IPS-18c (cell line): Measurements from ENCODE around the gene LAMB1.

Experiments used
- H3K4me3 ChIP-seq: 2 replicates; pipeline ENCODE4 v1.7.0; 2013; ENCODE audit warnings: low read depth, mild to moderate bottlenecking, low read length, moderate library complexity; ENCODE audit not compliant: insufficient read depth
- H3K9me3 ChIP-seq: one replicate; pipeline ENCODE4 v1.6.1; 2013; ENCODE audit warnings: mild to moderate bottlenecking, low read length, moderate library complexity; ENCODE audit not compliant: control insufficient read depth, insufficient read depth

The LAMB1 gene

DNA sequence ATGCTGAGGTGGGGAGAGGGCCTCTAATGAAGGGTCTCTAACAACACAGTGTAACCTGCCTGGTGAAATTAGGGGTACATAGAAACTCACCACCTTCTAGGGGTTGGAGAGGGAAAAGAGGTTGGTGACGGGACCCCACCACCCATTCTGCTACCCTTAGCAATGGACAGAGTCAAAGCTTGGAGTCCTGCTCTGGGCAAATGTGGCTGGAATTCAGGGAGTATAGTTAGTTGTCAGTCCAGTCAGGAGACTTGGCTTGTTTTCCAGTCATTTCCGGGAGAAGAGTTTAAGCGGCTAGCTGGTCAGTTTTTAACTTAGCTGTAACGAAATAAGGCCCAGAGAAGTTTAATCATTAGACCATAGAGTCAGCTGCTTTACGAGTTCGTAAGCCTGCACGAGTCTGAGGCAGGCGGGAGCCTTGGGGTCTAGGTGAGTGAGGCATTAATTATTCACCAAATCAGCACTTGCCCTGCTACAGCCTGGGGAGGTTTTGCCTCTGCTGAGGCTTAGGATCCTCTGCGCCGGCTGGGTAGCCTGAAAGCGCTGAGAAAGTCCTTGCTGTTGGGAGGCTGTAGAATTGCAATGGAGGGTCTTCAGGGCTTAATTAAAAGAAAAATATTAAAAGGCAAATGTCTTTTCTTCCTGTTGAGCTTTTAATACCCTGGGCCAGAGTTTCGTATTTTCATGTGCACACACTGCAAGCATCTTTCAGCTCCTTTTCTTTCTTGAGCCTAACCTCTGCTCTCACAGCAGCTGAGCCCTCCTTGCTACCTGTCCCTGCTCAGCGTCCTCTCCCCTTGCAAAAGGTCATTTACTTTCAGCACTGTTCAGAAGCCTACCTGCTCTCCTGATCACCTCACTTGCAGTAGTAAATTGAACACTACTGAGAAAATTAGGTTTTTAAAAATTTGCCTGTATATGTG lies 1.5 kb upstream of the LAMB1 start:
- Histone ChIP-seq H3K9me3 (peaks cover 2% of the 10 kb centered on the region), H3K4me3 (peak overlapping the region; percentile 28; the same call in 1 of the 2 replicates)

GRCh38 chr7:108003599-108003935 lies 606 bp upstream of the LAMB1 start:
- peak overlapping the region; percentile 81 for H3K4me3 ChIP-seq

DNA sequence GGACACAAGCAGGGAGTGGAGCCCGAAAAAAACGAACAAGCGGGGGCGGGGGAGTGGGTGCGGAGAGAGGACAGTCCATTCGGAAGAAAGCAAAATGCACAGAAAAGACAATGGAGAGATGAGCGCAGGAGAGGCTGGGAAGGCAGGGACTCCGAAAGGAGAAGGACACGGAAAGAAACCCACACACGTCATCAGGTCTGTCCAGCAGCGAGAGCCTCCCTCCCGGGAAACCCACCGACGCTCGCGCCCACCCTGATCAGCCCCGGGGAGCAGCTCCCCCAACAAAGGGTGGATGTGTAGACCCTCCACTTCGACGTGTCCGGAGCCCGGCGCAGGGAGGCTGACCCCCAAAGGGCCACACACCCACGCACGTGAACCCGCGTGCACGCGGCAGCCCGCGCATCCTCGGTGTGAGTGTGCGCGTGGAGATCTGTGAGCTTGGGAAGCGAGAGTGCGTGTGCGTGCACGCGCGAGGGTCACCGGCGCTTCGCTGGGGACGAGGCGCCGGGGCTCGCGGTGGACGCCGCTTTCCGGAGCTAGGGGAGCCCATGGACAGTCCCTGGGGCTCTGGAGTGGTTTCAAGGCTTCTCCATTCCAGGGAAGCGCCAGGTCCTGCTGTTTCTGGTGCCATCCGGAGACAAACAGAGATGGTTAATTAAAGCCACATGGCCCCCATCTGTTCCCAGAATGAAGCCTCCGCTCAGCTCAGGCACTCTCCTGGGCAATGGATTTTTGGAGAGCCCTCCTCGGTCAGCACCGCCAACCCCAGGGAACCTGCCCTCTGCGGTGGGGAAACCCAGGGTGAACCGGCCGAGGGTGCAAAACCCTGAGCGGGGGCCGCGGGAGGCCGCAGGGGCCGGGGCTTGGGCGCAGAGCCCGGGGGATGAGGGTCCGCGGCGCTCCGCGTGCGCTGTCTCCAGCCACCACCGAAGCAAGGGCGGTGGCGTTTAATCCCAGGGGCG lies 916 bp downstream of the LAMB1 start:
- Histone ChIP-seq H3K9me3 (peaks cover 2% of the 10 kb centered on the region), H3K4me3 (peak overlapping the region; percentile 81)

More at GRCh38 chr7:108003599-108003935, 606 bp upstream of the LAMB1 start:
- H3K9me3 ChIP-seq, result peaks cover 2% of the 10 kb centered on the region

- peaks cover 2% of the 10 kb centered on the region for H3K9me3 ChIP-seq
- peak overlapping the region; percentile 81 for H3K4me3 ChIP-seq
Observed at GRCh38 chr7:108000875-108001763, 1.8 kb downstream of the LAMB1 start.

GRCh38 chr7:107999779-108000560 lies 3.0 kb downstream of the LAMB1 start:
- Histone ChIP-seq H3K9me3 (peaks cover 2% of the 10 kb centered on the region), H3K4me3 (no peak overlapping the region)

DNA sequence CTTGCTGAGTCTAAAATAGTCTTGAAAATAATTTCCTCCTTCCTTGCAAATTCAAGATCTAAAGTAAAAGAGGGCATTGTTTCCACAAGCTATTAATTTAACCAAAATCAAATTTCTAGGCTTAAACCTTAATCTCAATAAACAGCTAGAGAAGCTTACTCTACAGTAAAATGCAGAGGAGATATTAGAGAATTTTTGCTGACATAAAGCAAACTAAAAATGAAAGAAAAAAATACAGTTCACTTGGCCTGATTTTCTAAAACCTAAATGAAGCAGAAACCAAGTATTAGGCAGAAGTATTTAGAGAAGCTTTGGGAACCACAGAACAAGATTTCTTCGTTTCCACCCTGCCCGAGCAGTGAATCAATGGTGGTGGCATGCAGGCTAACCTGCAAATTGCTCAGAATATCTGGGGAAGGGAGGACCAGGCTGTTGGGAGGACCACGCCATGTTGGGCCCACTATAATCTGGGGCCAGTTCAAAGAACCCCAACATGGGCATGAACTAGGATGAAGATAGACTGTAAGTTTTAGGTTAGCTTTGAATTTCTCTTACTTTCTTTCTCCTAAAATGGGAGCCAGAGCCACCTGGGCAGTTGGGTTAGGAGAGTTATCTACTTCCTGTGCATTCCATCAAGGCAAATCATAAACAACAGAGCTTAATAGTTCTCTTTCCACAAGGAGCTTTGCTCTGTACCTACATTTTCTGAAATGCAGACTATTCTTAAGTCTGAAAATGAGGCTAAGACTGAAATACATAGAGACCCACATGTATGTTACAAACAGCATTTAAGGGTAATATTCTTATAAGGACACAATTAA lies 4.1 kb downstream of the LAMB1 start:
- Histone ChIP-seq H3K4me3 (no peak overlapping the region), H3K9me3 (no peaks in the 10 kb centered on the region)

DNA sequence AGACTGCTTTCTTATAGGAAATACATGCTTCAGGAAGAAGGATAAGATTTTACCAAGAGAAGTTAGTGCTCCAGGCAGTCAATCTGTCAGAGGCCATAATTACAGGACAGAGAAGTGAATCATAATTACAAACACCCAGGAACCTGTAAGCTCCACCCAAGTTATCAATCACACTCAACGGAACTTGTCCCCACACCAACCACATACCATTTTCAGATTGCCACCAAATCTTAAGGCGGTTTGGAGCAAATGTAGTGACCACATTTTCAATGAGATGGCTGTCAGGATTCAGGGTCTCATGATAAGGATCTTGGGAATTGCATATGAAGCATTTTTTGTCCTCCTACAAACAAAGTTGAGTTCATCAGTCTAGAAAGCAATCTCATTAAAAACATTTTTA lies 4.8 kb downstream of the LAMB1 start:
- no peaks in the 10 kb centered on the region for H3K9me3 ChIP-seq
- H3K4me3 ChIP-seq, result no peak overlapping the region

GRCh38 chr7:107996072-107996882 lies 6.7 kb downstream of the LAMB1 start:
- H3K4me3 ChIP-seq, result no peak overlapping the region

GRCh38 chr7:107995184-107996071 lies 7.5 kb downstream of the LAMB1 start:
- no peaks in the 10 kb centered on the region for H3K9me3 ChIP-seq
- no peak overlapping the region for H3K4me3 ChIP-seq

More at GRCh38 chr7:107996072-107996882, 6.7 kb downstream of the LAMB1 start:
- no peaks in the 10 kb centered on the region for H3K9me3 ChIP-seq

GRCh38 chr7:107994421-107995030 lies 8.4 kb downstream of the LAMB1 start:
- Histone ChIP-seq H3K4me3 (no peak overlapping the region), H3K9me3 (no peaks in the 10 kb centered on the region)

DNA sequence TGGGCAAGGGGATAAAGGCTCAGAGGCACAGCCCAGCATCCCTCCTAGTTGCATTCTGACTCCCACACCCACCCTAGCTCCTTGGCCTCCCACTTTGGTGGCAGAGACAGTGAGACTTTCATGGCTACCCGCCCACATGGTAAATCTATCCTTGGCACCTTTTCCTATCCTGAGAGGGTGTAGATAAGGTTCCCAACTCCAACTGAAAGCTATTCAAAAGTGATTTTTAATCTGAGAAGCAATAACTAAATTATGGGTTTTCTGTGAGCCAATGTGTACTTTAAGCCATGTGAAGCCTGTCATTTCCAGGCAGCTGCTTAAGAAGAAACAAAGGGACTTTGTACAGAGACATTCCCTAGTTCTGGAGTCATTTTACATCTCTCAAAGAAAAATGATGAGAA lies 9.1 kb downstream of the LAMB1 start:
- Histone ChIP-seq H3K9me3 (no peaks in the 10 kb centered on the region), H3K4me3 (no peak overlapping the region)

DNA sequence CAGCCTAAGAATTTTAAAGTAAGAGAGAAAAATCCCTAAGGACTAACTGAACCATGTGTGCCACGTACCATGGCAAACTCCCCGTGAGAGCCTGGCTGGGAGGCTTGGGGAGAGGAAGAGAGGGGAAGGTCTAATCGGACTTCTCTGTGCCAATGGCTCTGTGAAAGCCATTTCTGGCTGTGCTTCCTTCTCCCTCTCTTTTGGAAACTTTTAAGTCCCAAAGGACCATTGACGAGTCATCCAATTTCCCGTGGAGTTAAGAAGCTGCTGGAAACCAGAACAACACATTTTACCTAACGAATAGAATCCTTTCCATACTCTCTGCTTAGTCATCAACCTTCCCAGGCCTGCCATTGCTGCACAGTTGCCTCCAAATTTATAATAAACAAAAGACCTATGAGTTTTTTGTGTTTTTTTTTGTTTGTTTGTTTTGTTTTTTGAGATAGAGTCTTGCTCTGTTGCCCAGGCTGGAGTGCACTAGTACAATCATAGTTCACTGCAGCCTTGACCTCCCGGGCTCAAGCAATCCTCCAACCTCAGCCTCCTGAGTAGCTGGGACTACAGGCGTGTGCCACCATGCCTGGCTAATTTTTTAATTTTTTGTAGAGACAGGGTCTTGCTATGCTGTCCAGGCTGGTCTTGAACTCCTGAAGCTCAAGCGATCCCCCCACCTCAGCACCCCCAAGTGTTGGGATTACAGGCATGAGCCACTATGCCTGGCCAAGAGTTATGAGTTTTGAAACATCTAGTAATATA lies 13.2 kb downstream of the LAMB1 start:
- Histone ChIP-seq H3K9me3 (no peaks in the 10 kb centered on the region), H3K4me3 (no peak overlapping the region)

DNA sequence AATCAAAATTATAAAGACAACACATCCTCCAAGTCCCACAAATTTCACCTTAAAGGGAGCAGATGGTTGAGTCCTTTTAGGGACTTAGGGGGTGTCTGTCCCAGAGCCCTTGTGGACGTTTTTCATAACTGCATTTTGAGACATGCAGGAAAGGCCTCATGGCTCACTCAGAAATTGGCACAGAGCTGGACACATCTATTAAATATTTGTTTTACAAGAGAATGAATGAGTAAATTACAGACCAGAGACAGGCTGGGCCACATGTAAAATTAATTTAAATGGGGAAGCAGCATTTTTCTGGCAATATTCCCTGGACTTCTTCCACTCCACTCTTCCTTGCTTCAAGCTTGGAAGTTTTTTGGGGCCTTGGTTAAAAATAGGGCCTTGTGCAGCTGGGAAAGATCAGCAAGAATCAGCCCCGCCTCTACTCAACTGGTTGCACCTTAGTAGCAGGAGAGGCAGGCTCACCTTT lies 20.0 kb downstream of the LAMB1 start:
- Histone ChIP-seq H3K4me3 (no peak overlapping the region), H3K9me3 (no peaks in the 10 kb centered on the region)
